Right atrium auricular region (tissue), 2 donors: ENCODE data around the gene UCP3. TPM values are rescaled to one million over a fixed set of nuclear protein-coding genes. Genes with fewer than 3 reads are reported as not detected.

Source experiments
- DNase-seq: peaks from one replicate; pipeline ENCODE4 v3.0.0-alpha.2; 2019; ENCODE audit warnings: low spot score
- H3K27ac ChIP-seq, 2 donors: fragments of 200-600 bp; sonication (generic); 1 replicate in 1 of 2; 2 replicates in 1 of 2; pipeline ENCODE4 v1.5.1; 2016 to 2019
- H3K27me3 ChIP-seq, 2 donors: fragments of 200-600 bp; sonication (generic); one replicate each; pipeline versions ENCODE4 v1.5.1 to v1.6.0; 2017 to 2019
- H3K36me3 ChIP-seq: fragments of 200-600 bp; sonication (generic); one replicate; pipeline ENCODE4 v1.5.1; 2016
- H3K4me1 ChIP-seq, 2 donors: fragments of 200-600 bp; sonication (generic); one replicate each; pipeline versions ENCODE4 v1.5.1 to v1.6.0; 2017 to 2019
- H3K4me3 ChIP-seq, 2 donors: fragments of 200-600 bp; sonication (generic); 1 replicate in 1 of 2; 2 replicates in 1 of 2; pipeline ENCODE4 v1.5.1; 2017 to 2019; ENCODE audit warnings: mild to moderate bottlenecking in 1 of 2, moderate library complexity in 1 of 2
- H3K9me3 ChIP-seq, 2 donors: fragments of 200-600 bp; sonication (generic); one replicate each; pipeline ENCODE4 v1.5.1; 2019
- CTCF ChIP-seq, 2 donors: fragments of 200-600 bp; sonication (generic); IDR thresholded peaks; one replicate each; pipeline ENCODE4 v1.5.1; 2019; ENCODE audit warnings: antibody characterized with exemption in 2 of 2
- total RNA-seq, 2 donors: library from RNA; depleted of rRNA; stranded (reverse); fragments of >200 nt; gene quantifications; one replicate each; pipeline ENCODE4 v1.1.0, GENCODE V29; 2016

The UCP3 gene
- total RNA-seq, 2 donors from 2014 or later = 0.37 to 1.1 TPM

GRCh38 chr11:73956876-73957653 lies 51.8 kb downstream of the UCP3 start:
- DNase-seq = no peak
- Histone ChIP-seq H3K4me3 (no peak overlapping the region), H3K4me1 (no peaks in the 10 kb centered on the region), H3K9me3 (no peaks in the 10 kb centered on the region), H3K36me3 (no peaks in the 10 kb centered on the region), H3K27ac (no peak overlapping the region), H3K27me3 (no peaks in the 10 kb centered on the region)
- TF ChIP-seq CTCF (IDR thresholded peaks at IDR 0.05) = no peak

GRCh38 chr11:73951797-73952196 lies 57.1 kb downstream of the UCP3 start:
- Histone ChIP-seq H3K27ac (no peak overlapping the region), H3K36me3 (no peaks in the 10 kb centered on the region), H3K4me1 (no peaks in the 10 kb centered on the region), H3K4me3 (no peak overlapping the region), H3K27me3 (no peaks in the 10 kb centered on the region), H3K9me3 (no peaks in the 10 kb centered on the region)
- DNase-seq = no peak
- no peak for TF ChIP-seq CTCF (IDR thresholded peaks at IDR 0.05)

GRCh38 chr11:73950869-73951710 lies 57.8 kb downstream of the UCP3 start, which contains the start of gene DNAJB13:
Gene DNAJB13 (plus strand): TSS chr11:73951026. CDS start chr11:73951070, 44 bp downstream.
- no peaks in the 10 kb centered on the region for H3K4me1 ChIP-seq
- TF ChIP-seq CTCF (IDR thresholded peaks at IDR 0.05) = no peak
- H3K27me3 ChIP-seq = no peaks in the 10 kb centered on the region
- no peaks in the 10 kb centered on the region for H3K9me3 ChIP-seq
- no peak within 1 kb of the TSS for H3K27ac ChIP-seq
- no peak within 1 kb of the TSS for H3K4me3 ChIP-seq
- no peaks in the 10 kb centered on the region for H3K36me3 ChIP-seq
- DNase-seq = no peak

Other genes starting within 250 kb of the UCP3 start
- 100 to 1,000 TPM in 1 of 2 donors, 10 to 100 TPM in 1; 94.7 to 104 TPM for gene RAB6A, start 248.0 kb downstream of the UCP3 start, total RNA-seq
- 10 to 100 TPM; 18.7 to 25.3 TPM for gene MRPL48, start 221.2 kb downstream of the UCP3 start, total RNA-seq
- gene COA4, start 132.2 kb downstream of the UCP3 start, total RNA-seq = 100 to 1,000 TPM in 1 of 2 donors, 10 to 100 TPM in 1; 90.7 to 102 TPM
- gene PAAF1, start 132.1 kb downstream of the UCP3 start, total RNA-seq = 10 to 100 TPM; 10.2 to 12.3 TPM
- not detected for gene DNAJB13, start 58.1 kb downstream of the UCP3 start, total RNA-seq
- gene UCP2, start 26.2 kb downstream of the UCP3 start, total RNA-seq = 10 to 100 TPM in 1 of 2 donors, 1 to 10 TPM in 1; 8.2 to 13.2 TPM
- 10 to 100 TPM; 15.0 to 15.4 TPM for gene C2CD3, start 161.9 kb upstream of the UCP3 start, total RNA-seq
- 10 to 100 TPM; 30.1 to 35.0 TPM for gene PPME1, start 162.2 kb upstream of the UCP3 start, total RNA-seq